GM23338 (cell line): Measurements from ENCODE around the gene FAM168A. TPM values are rescaled to one million over a fixed set of nuclear protein-coding genes. Genes with fewer than 3 reads are reported as not detected.

Experiments used
- ATAC-seq: fragments of 200-7000 bp; cut with Tn5 transposase; 3 replicates; pipeline ENCODE4 v1.9.1; 2020
- DNase-seq: peaks from one replicate; pipeline ENCODE4 v3.0.0-alpha.2; 2015; ENCODE audit warnings: low spot score
- H2AFZ ChIP-seq: fragments of 200-600 bp; sonication (generic); 2 replicates; pipeline ENCODE4 v1.8.0; 2016; ENCODE audit warnings: antibody characterized with exemption, mild to moderate bottlenecking, moderate library complexity
- H3F3A ChIP-seq: fragments of 200-600 bp; sonication (generic); replicated peaks from 2 replicates; pipeline ENCODE4 v1.8.0; 2017; ENCODE audit warnings: antibody characterized with exemption, mixed run types, low read depth
- H3K27ac ChIP-seq: fragments of 200-600 bp; sonication (generic); 2 replicates; pipeline ENCODE4 v1.6.1; 2016; ENCODE audit warnings: low read depth
- H3K27me3 ChIP-seq: fragments of 200-600 bp; sonication (generic); 2 replicates; pipeline ENCODE4 v1.8.0; 2016; ENCODE audit warnings: mild to moderate bottlenecking, mixed run types, moderate library complexity; ENCODE audit not compliant: insufficient read depth
- H3K36me3 ChIP-seq: fragments of 200-600 bp; sonication (generic); 2 replicates; pipeline ENCODE4 v1.8.0; 2016; ENCODE audit warnings: mild to moderate bottlenecking; ENCODE audit not compliant: insufficient read depth
- H3K4me1 ChIP-seq: fragments of 200-600 bp; sonication (generic); 2 replicates; pipeline ENCODE4 v1.8.0; 2016; ENCODE audit warnings: mild to moderate bottlenecking, moderate library complexity; ENCODE audit not compliant: insufficient read depth
- H3K4me2 ChIP-seq: fragments of 200-600 bp; sonication (generic); 2 replicates; pipeline ENCODE4 v1.7.1; 2017; ENCODE audit warnings: mixed run types
- H3K4me3 ChIP-seq: fragments of 200-600 bp; sonication (generic); 2 replicates; pipeline ENCODE4 v1.6.1; 2016; ENCODE audit warnings: mixed run types
- H3K79me2 ChIP-seq: fragments of 200-600 bp; sonication (generic); replicated peaks from 2 replicates; pipeline ENCODE4 v1.8.0; 2017; ENCODE audit warnings: mild to moderate bottlenecking; ENCODE audit not compliant: insufficient read depth
- H3K9me2 ChIP-seq: fragments of 200-600 bp; sonication (generic); 2 replicates; pipeline ENCODE4 v1.8.0; 2017; ENCODE audit not compliant: insufficient read depth
- H4K20me1 ChIP-seq: fragments of 200-600 bp; sonication (generic); replicated peaks from 2 replicates; pipeline ENCODE4 v1.8.0; 2017; ENCODE audit warnings: mild to moderate bottlenecking; ENCODE audit not compliant: insufficient read depth
- H3K27ac Mint-ChIP-seq: 2 replicates; pipeline ENCODE4 v1.8.0; 2020; ENCODE audit warnings: inconsistent platforms, mild to moderate bottlenecking, moderate library complexity, mixed read lengths
- H3K27me3 Mint-ChIP-seq: 3 replicates; pipeline ENCODE4 v1.8.0; 2022; ENCODE audit warnings: low read depth, mild to moderate bottlenecking, moderate library complexity, mixed read lengths, inconsistent platforms; ENCODE audit not compliant: insufficient read depth, poor library complexity
- H3K36me3 Mint-ChIP-seq: 3 replicates; pipeline ENCODE4 v1.8.0; 2021; ENCODE audit warnings: low read depth, mild to moderate bottlenecking, inconsistent platforms, moderate library complexity, mixed read lengths
- H3K4me1 Mint-ChIP-seq: 3 replicates; pipeline ENCODE4 v1.8.0; 2020; ENCODE audit warnings: mild to moderate bottlenecking, inconsistent platforms, mixed read lengths
- H3K4me3 Mint-ChIP-seq: 3 replicates; pipeline ENCODE4 v1.8.0; 2021; ENCODE audit warnings: moderate library complexity, mild to moderate bottlenecking, inconsistent platforms, mixed read lengths
- H3K9me3 Mint-ChIP-seq: 3 replicates; pipeline ENCODE4 v1.8.0; 2020; ENCODE audit warnings: moderate library complexity, mild to moderate bottlenecking, inconsistent platforms, mixed read lengths
- CREB1 ChIP-seq: fragments of 250-450 bp; sonication (Bioruptor Pico); IDR thresholded peaks from 2 replicates; pipeline ENCODE4 v1.5.0; 2020; ENCODE audit warnings: low read depth, mild to moderate bottlenecking, moderate library complexity
- CTCF ChIP-seq, 2 experiments: fragments of 200-600 bp in 1 of 2; sonication (generic) in 1 of 2; conservative IDR thresholded peaks; 2 replicates each; pipeline versions ENCODE4 v1.5.1 to v1.6.1; 2016 to 2017; ENCODE audit warnings: antibody characterized with exemption in 2 of 2, low read depth in 2 of 2, mild to moderate bottlenecking in 2 of 2, moderate library complexity in 1 of 2
- ETS1 ChIP-seq: IDR thresholded peaks from 2 replicates; pipeline ENCODE4 v1.6.1; 2016; ENCODE audit warnings: antibody characterized with exemption
- EZH2 ChIP-seq: fragments of 200-600 bp; sonication (generic); IDR thresholded peaks from one replicate; pipeline ENCODE4 v1.8.0; 2017; ENCODE audit warnings: antibody characterized with exemption, mild to moderate bottlenecking, low read depth; ENCODE audit not compliant: unreplicated experiment
- EZH2phosphoT487 ChIP-seq: fragments of 200-600 bp; sonication (generic); IDR thresholded peaks from one replicate; pipeline ENCODE4 v1.8.1; 2018; ENCODE audit warnings: antibody characterized with exemption; ENCODE audit not compliant: unreplicated experiment
- JUNB ChIP-seq: IDR thresholded peaks from one replicate; pipeline ENCODE4 v1.6.1; 2016; ENCODE audit warnings: antibody characterized with exemption; ENCODE audit not compliant: unreplicated experiment
- NANOG ChIP-seq: IDR thresholded peaks from 2 replicates; pipeline ENCODE4 v1.6.1; 2016; ENCODE audit warnings: antibody characterized with exemption, borderline replicate concordance
- POLR2AphosphoS5 ChIP-seq: IDR thresholded peaks from 2 replicates; pipeline ENCODE4 v1.6.1; 2016; ENCODE audit warnings: antibody characterized with exemption, low read depth
- STAT1 ChIP-seq: IDR thresholded peaks from one replicate; pipeline ENCODE4 v1.6.1; 2016; ENCODE audit warnings: antibody characterized with exemption; ENCODE audit not compliant: unreplicated experiment
- ZNF114 ChIP-seq: fragments of 250-450 bp; sonication (Bioruptor Pico); IDR thresholded peaks from 2 replicates; pipeline ENCODE4 v1.5.0; 2020; ENCODE audit warnings: mild to moderate bottlenecking, moderate library complexity
- ZNF331 ChIP-seq: fragments of 250-450 bp; sonication (Bioruptor Pico); IDR thresholded peaks from 2 replicates; pipeline ENCODE4 v1.5.0; 2020; ENCODE audit warnings: low read depth, mild to moderate bottlenecking, moderate library complexity
- polyA plus RNA-seq: library from polyadenylated mRNA; unstranded; fragments of >200 nt; fragmentation: Nextera tagmentation; extraction: Ambion mirVana; gene quantifications from 2 replicates; pipeline ENCODE4 v1.2.1, GENCODE V29; 2016
- total RNA-seq: library from RNA; depleted of rRNA; stranded (reverse); fragments of >200 nt; shearing (Covaris generic); gene quantifications from 2 replicates; pipeline ENCODE4 v1.2.3, GENCODE V29; 2014

FAM168A gene
- total and polyA plus RNA-seq, 2 experiments from 2014 or later: 8.0 to 20.3 TPM

GRCh38 chr11:73468590-73469161 lies 129.2 kb downstream of the FAM168A start (continued):
- no peak for TF ChIP-seq STAT1
- no peak for TF ChIP-seq CTCF (conservative IDR thresholded peaks at IDR 0.05; ENCODE audit: low read depth in 2 of 2)
- no peak for TF ChIP-seq CREB1 (CRISPR knock-in tag)
- no peak for TF ChIP-seq NANOG
- TF ChIP-seq ETS1: no peak
- TF ChIP-seq JUNB: no peak
- no peak for TF ChIP-seq ZNF114 (CRISPR knock-in tag)
- TF ChIP-seq ZNF331: no peak
- no peak for TF ChIP-seq POLR2AphosphoS5
- no peak for TF ChIP-seq EZH2phosphoT487
- TF ChIP-seq EZH2: no peak

GRCh38 chr11:73467505-73467904 lies 130.4 kb downstream of the FAM168A start:
- no peak overlapping the region for H3K27ac ChIP-seq
- no peak overlapping the region for H2AFZ ChIP-seq
- peaks cover 4% of the 10 kb centered on the region; the same call in 1 of the 2 replicates for H4K20me1 ChIP-seq
- H3K27me3 Mint-ChIP-seq: peaks cover 2% of the 10 kb centered on the region
- no peak overlapping the region for H3K4me3 Mint-ChIP-seq
- H3K79me2 ChIP-seq: 0 out of 2 replicates have a peak, but pooled peaks cover 8% of the 10 kb centered on the region
- H3K27ac Mint-ChIP-seq: no peak overlapping the region
- H3K27me3 ChIP-seq: no peaks in the 10 kb centered on the region
- H3K4me3 ChIP-seq: no peak overlapping the region
- H3K36me3 Mint-ChIP-seq: no peaks in the 10 kb centered on the region
- no peaks in the 10 kb centered on the region for H3K4me1 Mint-ChIP-seq
- H3K9me2 ChIP-seq: no peaks in the 10 kb centered on the region
- TF ChIP-seq ZNF114 (CRISPR knock-in tag): no peak
- TF ChIP-seq STAT1: no peak
- no peak for TF ChIP-seq EZH2phosphoT487
- no peak for TF ChIP-seq ZNF331
- no peak for TF ChIP-seq CTCF (conservative IDR thresholded peaks at IDR 0.05; ENCODE audit: low read depth in 2 of 2)
- TF ChIP-seq POLR2AphosphoS5: no peak
- TF ChIP-seq ETS1: no peak
- H3K36me3 ChIP-seq: no peaks in the 10 kb centered on the region
- peak; percentile 23; the same call in 1 of the 3 replicates for ATAC-seq
- H3K9me3 Mint-ChIP-seq: no peaks in the 10 kb centered on the region
- no peaks in the 10 kb centered on the region for H3F3A ChIP-seq
- H3K4me2 ChIP-seq: no peak overlapping the region
- H3K4me1 ChIP-seq: no peaks in the 10 kb centered on the region
- DNase-seq: no peak
